Stimulated activated CD4-positive, alpha-beta T cell treated with anti-CD3 and anti-CD28 coated beads, TNF-alpha, amount 100 ng/mL, for 4 hours (primary cell): ENCODE measurements around the gene CWC27.

Source experiments
- DNase-seq, 3 experiments: peaks; one replicate each; pipeline ENCODE4 v3.0.0-alpha.2; 2020; ENCODE audit warnings: low read depth in 3 of 3

The CWC27 gene

GRCh38 chr5:65034813-65035209 lies 266.1 kb downstream of the CWC27 start:
- no peak for DNase-seq

GRCh38 chr5:65035211-65036206 lies 266.8 kb downstream of the CWC27 start:
- peak; percentile 56 to 68 (median 61) for DNase-seq

- DNase-seq, result no peak
These were observed 269.4 kb downstream of the CWC27 start for GRCh38 chr5:65037831-65038815.

GRCh38 chr5:65041296-65042158 lies 272.8 kb downstream of the CWC27 start:
- DNase-seq, result no peak

- DNase-seq, result no peak
These were observed 275.2 kb downstream of the CWC27 start for GRCh38 chr5:65043843-65044359.

GRCh38 chr5:65047225-65047624 lies 278.5 kb downstream of the CWC27 start:
- DNase-seq, result no peak

- no peak for DNase-seq
These were observed 279.4 kb downstream of the CWC27 start for GRCh38 chr5:65047948-65048690.

- no peak for DNase-seq
These were observed 281.4 kb downstream of the CWC27 start for GRCh38 chr5:65050140-65050539.

- no peak for DNase-seq
These were observed 282.2 kb downstream of the CWC27 start for GRCh38 chr5:65050826-65051498.

GRCh38 chr5:65055938-65056337 lies 287.2 kb downstream of the CWC27 start:
- DNase-seq, result no peak

- DNase-seq, result no peak
These were observed 291.2 kb downstream of the CWC27 start for GRCh38 chr5:65059681-65060598.

- no peak for DNase-seq
These were observed 292.7 kb downstream of the CWC27 start for GRCh38 chr5:65061250-65061973.

GRCh38 chr5:65061974-65062353 lies 293.2 kb downstream of the CWC27 start:
- DNase-seq, result no peak

- no peak for DNase-seq
These were observed 293.8 kb downstream of the CWC27 start for GRCh38 chr5:65062469-65063083.

GRCh38 chr5:65065001-65065511 lies 296.3 kb downstream of the CWC27 start:
- no peak for DNase-seq

- DNase-seq, result no peak
These were observed 297.8 kb downstream of the CWC27 start for GRCh38 chr5:65066387-65067146.

- no peak for DNase-seq
These were observed 298.4 kb downstream of the CWC27 start for GRCh38 chr5:65067147-65067506.
